D721Med (cell line): ENCODE results near the gene ATRX.
"Not testable (repeated sequence)": the region's sequence is repeated elsewhere in the genome, so short reads cannot be mapped to it uniquely, and the experiment has no call there.

ENCODE experiments used
- DNase-seq: peaks from one replicate; pipeline ENCODE4 v3.0.0; 2011; ENCODE audit warnings: low spot score; ENCODE audit not compliant: insufficient read length
- FAIRE-seq: peaks from 2 replicates; lab custom pipeline; 2011; peaks lifted over from hg19 to GRCh38; lab: Jason Lieb, UNC
- TF ChIP-seq, protein P1 (sequence below): IDR thresholded peaks from 2 replicates; pipeline ENCODE4 v1.5.1; 2012; ENCODE audit warnings: mild to moderate bottlenecking, control low read depth; ENCODE audit not compliant: insufficient read depth; ENCODE audit errors: missing control alignments

The ATRX gene

DNA sequence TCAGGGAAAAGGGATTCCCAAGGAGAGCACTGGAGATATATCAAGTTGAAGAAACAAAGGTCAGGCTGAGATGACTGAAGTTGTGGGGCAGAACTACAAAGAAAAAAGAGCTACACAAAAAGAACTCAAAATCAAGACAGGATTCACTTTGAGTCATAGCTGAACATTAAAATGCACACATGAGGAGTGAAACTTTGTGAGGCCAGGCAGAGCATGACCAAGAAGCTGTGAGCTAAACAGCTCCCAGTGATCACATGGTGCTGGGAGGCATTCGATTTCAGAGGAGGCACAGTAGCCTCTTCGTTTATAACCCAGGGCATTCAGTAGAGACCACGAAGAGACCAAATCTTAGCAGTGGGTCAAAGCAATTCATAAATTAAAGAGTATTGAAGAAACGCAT, 145.3 kb downstream of the ATRX start:
- no peak for DNase-seq
- FAIRE-seq: no peak
- TF ChIP-seq, protein P1, sequence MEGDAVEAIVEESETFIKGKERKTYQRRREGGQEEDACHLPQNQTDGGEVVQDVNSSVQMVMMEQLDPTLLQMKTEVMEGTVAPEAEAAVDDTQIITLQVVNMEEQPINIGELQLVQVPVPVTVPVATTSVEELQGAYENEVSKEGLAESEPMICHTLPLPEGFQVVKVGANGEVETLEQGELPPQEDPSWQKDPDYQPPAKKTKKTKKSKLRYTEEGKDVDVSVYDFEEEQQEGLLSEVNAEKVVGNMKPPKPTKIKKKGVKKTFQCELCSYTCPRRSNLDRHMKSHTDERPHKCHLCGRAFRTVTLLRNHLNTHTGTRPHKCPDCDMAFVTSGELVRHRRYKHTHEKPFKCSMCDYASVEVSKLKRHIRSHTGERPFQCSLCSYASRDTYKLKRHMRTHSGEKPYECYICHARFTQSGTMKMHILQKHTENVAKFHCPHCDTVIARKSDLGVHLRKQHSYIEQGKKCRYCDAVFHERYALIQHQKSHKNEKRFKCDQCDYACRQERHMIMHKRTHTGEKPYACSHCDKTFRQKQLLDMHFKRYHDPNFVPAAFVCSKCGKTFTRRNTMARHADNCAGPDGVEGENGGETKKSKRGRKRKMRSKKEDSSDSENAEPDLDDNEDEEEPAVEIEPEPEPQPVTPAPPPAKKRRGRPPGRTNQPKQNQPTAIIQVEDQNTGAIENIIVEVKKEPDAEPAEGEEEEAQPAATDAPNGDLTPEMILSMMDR: no peak

DNA sequence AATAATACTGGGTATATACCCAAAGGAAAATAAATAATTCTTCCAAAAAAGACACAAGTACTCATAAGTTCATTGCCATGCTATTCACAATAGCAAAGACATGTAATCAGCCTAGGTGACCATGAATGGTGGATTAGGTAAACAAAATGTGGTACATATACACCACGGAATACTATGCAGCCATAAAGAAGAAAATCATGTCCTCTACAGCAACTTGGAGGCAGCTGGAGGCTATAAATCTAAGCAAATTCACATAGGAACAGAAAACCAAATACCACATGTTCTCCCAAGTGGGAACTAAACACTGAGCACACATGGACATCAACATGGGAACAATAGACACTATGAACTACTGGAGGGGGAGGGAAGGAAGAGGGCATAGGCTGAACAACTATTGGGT, 146.2 kb downstream of the ATRX start:
- TF ChIP-seq, protein P1: no peak
- DNase-seq (no peak), FAIRE-seq (no peak)

DNA sequence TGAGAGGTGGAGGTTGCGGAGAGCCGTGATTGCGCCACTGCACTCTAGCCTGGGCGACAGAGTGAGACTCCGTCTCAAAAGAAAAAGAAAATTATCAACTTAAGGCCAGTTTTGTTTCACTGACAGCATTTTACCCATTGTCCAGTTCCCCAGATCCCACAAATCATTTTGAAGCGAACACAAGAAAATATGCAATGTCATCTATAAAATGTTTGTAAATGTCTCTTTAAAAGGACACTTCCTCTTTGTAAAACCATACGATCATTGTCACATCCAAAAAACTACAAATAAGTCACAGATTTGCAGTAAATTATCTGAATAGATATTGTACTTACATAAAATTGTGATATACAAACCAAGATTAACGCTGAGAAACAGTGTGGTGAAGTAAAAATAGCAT, 147.6 kb downstream of the ATRX start:
- TF ChIP-seq, protein P1: no peak
- DNase-seq (no peak), FAIRE-seq (no peak)

GRCh38 chrX:77635373-77635772, 150.6 kb downstream of the ATRX start:
- TF ChIP-seq, protein P1: no peak
- DNase-seq (no peak), FAIRE-seq (no peak)

GRCh38 chrX:77628294-77629025, 157.6 kb downstream of the ATRX start:
- FAIRE-seq (no peak), DNase-seq (no peak)
- TF ChIP-seq, protein P1: no peak

DNA sequence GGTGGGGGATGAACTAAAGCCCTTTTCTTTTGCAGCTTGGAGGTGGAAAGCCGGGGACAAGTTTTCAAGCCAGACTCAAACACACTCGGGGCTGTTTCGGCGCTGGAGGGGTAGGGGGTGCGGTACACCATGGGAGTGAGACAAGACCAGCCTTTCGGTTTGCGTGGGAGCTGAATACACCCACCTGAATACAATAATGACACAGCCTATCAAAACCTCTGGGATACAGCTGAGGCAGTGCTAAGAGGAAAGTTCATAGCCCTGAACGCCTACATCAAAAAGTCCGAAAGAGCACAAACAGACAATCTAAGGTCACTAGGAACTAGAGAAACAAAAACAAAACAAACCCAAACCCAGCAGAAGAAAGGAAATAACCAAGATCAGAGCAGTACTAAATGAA, 163.3 kb downstream of the ATRX start:
- no peak for DNase-seq
- TF ChIP-seq, protein P1: no peak
- no peak for FAIRE-seq

GRCh38 chrX:77622233-77622632, 163.8 kb downstream of the ATRX start:
- DNase-seq (no peak), FAIRE-seq (no peak)
- TF ChIP-seq, protein P1: no peak

DNA sequence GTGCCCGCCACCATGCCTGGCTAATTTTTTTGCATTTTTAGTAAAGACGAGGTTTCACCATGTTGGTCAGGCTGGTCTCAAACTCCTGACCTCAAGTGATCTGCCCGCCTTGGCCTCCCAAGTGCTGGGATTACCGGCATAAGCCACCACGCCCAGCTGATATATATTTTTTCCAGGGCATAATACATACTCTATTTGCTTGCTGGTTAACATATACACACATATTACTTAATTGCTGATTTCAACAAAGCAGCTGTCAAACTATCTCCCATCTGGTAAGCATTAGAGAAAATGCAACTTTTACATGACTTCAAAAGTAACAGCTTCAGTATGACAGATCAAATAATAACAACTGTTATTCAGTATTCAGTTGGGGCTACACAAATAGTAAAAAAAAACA, 164.6 kb downstream of the ATRX start:
- not testable (repeated sequence) for DNase-seq, FAIRE-seq
